Measurements from ENCODE around the gene RNF223.
"Not testable (repeated sequence)": the region's sequence is repeated elsewhere in the genome, so short reads cannot be mapped to it uniquely, and the experiment has no call there.

Gene RNF223

DNA sequence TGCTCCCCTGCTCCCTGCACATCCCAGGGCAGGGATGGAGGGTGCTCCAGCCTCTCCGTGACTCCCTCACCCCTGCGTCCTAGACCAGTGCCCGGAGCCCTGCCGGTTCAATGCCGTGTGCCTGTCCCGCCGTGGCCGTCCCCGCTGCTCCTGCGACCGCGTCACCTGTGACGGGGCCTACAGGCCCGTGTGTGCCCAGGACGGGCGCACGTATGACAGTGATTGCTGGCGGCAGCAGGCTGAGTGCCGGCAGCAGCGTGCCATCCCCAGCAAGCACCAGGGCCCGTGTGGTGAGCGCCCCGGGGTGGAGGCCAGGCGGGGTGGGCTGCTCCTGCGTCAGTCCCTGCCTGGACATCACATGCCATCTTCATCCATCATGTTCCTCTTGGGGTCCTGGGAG is 32.2 kb downstream of the RNF223 start:
- DNase-seq: no peak

DNA sequence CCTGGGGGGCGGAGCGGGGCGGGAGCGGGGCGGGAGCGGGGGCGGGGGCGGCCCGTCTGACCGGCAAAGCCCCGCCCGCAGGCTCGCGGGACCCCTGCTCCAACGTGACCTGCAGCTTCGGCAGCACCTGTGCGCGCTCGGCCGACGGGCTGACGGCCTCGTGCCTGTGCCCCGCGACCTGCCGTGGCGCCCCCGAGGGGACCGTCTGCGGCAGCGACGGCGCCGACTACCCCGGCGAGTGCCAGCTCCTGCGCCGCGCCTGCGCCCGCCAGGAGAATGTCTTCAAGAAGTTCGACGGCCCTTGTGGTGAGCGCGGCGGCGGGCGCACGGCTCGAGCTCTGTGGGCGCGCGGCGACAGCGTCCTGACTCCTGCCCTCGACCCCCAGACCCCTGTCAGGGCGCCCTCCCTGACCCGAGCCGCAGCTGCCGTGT is 33.0 kb downstream of the RNF223 start:
- no peak for DNase-seq

DNA sequence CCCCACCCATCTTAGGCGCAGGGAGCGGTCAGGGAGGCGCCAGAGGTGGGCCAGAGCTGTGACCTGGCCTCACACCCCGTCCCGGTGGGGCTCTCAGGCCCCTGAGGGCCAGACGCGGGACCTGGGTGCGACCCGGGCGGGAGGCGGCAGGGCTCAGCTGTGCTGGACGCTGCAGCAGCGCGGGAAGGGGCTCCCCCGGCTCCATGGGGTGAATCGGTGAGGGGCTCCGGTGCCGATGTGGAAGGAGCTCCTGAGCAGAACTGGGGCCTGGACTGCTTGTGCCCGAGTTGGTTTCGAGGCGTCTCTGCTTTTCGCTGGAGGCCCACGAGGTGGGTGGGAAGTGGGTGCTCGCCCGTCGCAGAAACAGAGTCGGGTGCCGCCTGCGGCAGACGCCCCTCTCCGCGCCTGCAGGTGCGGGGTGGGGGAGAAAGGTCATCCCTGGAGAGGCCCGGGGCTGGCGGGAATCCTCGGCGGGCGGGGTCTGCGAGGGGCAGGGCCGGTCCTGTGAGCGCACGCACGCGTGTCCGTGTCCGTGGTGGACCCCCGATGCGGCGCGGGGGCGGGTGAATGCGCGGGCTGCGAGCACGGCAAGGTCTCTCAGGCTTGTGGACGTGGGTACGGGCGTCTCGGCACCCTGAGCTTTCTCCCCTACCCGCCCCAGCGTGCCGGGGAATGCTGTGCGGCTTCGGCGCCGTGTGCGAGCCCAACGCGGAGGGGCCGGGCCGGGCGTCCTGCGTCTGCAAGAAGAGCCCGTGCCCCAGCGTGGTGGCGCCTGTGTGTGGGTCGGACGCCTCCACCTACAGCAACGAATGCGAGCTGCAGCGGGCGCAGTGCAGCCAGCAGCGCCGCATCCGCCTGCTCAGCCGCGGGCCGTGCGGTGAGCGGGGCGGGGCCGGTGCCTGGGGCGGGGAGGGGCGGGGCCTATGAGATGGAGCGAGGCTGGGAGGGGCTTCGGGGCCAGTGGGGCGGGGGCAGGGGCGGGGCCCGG is 33.8 kb downstream of the RNF223 start:
- peak; percentile 78 for DNase-seq

DNA sequence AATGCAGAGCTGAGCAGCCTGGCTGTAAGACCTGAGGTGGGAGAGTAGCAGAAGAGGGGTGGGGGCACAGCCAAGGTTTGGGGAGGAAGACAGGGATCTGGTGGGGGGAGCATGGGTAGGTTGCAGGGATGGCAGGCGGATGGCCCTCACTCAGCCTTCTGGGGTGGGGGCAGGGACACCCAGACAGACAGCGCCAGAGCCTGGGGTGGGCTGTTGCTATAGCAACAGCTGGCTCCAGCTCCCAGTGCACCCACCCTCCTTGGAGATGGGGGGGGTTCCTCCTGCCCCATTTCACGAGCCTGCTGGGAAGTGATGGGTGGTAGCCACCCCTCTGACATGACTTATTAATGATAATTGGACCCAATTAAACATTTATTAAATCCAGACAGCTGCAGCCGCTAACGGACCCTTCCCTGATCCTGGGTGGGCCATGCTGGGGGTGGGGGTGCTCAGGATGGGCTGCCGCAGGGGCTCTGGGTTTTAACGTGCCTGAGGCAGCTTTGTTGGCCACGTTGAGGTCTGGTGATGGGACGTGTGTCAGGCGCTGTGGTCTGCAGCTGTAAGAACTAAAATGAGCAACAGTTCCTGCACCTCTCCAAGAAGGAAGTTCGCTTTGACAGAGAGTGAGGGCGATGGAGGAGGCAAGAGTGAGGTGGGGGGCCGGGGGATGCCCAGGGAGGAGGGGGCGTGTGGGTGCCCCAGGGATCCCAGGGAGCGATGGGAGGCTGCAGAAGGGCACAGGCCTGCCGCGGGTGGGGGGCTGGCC is 34.8 kb downstream of the RNF223 start:
- DNase-seq: no peak

DNA sequence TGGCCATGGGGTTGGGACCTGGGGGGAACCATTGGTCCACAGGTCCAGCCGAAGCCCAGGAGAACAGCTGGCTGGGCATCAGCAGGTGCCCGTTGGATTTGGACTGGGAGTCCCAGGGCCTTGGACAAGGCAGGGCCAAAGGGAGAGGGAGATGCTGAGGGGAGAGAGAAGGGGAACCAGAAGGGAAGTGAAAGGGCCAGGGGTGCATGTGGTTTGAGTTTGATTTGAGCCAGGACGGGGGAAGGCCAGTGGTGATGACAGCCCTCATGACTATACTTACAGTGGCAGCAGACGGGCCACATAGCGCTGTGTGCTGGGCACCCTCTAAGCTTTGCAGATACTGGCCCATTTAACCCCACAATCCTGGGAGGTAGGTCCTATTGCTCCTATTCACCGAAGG is 35.4 kb downstream of the RNF223 start:
- DNase-seq: no peak

DNA sequence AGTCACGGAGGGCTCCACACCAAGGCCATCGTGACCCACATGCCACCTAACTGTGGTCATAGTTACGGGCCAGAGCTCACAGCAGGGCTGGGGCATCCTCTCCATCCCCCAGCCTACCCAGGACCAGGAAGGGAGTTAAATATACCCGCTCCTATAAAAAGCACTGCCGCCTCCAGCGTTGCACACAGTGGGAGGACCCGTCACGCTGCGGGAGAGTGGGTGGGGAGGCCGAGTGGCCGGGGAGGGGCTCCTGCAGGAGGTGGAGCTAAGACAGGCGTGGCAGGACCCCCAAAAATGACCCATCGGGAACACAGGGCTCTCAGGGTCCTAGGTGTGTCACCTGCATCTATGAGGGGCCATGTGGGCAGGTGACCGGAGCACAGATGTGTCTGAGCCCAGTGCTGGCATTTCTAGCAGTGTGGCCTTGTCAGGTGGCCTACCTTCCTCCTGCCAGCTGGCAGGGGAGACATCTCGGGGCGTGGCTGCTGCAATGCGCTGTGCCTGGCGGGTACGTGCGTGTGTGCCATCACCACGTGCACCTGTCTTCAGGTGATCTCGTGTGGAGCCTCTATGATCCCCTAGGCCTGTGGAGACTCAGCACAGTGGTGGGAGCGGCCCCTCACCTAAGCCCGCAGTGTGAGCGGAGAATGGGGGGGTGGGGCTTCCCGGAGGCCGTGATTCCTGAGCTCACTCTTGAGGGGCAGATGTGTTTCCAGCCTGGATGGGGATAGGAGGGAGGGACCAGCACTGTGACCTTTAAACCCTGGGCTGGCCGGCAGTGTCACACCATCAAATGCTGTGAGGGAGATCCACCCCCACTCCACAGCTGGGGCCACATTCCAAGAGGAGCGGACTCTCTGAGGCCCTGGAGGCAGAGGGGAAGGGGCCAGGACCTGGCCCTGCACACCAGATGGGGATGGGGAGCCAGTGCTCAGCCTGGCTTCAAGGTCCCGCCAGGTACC is 36.5 kb downstream of the RNF223 start:
- no peak for DNase-seq

DNA sequence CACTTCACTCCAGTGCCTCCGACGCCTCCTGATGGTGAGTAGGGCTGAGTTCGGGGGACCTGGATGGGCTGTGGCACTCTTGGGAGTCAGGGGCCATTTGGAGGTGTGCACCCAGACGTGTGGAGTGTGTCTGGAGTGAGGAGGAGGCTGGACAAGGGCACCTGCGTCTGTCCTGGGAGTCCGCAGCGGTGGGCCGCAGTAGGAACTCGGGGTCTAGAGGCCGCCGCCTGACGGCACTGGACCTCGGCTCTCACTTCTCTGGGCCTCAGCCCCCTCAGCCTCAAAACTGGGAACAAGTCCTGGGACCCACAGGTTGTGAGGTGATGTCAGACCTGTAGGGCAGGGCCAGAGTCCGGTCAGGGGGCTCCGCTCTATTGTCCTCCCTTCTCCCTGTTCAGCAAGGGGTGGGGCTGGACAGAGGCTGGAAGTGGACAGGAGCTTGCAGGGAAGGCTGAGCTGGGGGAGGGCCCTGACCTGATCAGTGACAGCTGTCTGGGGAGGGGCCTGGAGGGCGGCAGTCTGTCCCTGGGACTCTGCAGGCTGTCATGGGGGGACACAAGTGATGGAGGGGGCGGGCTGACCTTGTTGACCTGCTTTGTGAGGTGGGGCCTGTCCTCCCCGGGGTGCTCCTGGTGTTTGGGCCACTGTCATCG is 38.7 kb downstream of the RNF223 start:
- no peak for DNase-seq

DNA sequence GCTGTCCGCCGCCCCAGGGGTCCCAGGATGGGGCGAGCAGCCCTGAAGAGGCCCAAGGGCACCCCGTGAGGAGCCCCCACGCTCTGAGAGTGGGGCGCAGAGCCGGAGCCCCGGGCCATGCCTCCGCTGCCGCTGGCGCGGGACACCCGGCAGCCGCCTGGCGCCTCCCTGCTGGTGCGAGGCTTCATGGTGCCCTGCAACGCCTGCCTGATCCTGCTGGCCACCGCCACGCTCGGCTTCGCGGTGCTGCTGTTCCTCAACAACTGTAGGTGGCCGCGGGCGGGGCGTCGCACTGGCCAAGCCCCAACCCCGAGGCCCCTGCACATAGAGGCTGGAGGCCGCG is 39.7 kb downstream of the RNF223 start:
- peak; percentile 41 for DNase-seq

DNA sequence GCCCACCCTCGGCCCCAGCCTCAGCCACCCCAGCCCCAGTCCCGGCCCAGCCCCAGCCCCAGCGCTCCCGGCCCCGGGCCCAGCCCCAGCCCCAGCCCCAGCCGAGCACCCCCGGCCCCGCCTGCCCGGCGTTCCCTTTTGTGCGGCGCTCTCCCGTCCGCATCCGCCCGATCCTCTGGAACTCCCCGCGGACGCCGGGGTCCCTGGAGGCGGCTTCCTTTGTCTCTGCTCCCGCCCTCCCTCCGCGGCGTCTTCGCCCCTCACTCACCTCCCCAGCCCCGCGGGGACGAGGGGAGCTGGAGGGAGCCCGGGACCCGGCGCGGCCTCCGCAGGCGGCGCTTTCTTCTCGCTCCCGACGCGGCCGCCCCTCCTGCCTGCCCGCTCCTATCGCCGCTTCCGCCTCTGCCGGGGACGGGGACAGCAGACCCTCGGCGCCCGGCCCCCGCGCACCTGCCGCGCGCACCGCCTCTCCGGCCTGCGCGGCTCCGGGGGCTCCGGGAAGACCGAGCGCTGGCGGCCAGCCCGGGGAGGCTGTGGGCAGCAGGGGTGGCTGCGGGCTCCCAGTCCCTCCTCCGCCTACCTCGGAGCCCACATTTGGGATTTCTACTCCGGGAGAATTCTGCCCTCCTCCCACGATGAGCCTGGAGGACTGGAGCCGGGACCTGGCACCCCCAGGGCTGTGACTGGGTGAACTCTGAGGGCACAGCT is 40.2 kb downstream of the RNF223 start:
- peak; percentile 67 for DNase-seq

DNA sequence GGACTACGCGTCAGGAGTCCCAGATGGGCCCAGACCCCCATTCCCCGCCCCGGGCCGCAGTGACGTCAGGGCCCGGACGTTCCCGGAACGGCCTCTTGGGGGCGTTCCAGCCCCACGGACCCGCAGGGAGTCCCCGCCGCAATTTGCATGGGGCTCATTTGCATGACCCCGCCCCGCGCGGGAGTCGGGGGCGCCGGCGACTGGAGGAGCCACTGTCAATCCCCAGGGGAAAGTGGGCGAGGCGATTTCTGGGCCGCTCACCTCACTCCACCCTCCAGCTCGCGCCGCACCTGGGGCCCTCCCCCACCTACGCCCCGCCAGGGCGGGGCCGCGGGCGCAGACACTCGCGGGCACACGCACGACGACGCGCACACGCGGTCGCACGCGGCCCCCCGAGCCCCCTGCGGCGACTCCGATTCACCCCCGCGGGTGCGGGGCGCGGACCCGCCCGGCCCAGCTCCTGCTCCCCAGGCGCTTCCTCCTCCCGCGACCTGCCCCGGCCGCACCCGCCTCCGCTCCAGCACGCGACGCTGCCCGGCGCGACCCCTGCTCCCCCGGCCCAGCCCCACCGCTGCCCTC is 41.0 kb downstream of the RNF223 start:
- peak; percentile 96 for DNase-seq

DNA sequence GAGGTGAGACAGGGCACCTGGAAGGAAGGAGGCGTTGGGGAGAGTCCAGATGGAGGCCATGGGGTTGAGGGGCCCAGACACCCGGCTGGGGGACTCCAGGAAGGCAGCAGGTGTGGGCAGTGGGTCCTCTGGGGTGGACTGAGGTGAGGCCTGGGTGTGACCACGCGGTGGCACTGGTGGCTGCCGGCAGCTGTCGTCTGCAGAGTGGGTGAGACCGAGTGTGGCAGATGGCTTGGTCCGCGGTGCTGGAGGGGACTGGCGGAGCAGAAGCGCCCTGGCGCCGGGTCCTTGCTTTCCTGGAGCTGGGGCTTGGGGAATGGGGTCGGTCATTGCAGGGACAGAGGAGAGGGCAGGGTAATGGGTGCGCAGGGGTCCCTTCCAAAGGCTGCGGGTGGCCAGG is 41.7 kb downstream of the RNF223 start:
- peak; percentile 27 for DNase-seq

DNA sequence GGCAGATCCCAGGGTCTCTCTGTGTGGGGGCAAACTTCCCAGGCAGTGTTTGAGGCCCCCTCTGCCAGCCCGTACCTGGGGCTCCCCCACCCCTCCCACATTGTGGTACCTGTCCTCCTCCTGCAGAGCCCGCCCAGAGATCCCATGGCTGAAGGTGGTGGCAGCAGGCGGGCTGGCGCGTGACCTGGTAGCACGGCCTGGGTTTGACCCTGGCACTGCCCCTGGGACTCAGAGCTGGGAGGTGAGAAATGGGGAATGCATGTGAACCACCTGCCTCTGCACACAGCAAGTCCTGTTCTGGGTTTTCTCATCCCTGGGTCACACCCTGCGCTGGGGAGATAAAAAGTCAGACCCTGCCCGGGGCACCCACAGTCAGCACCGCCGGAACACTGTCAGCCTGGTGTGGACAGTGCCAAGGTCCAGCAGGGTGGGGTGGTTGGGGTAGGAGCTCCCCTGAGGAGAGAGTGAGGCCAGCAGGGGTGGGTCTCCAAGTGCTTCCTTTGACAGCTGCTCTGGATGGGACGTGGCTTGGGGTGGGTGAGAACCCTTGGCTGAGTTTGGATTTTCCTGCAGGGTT is 42.4 kb downstream of the RNF223 start:
- DNase-seq: no peak

DNA sequence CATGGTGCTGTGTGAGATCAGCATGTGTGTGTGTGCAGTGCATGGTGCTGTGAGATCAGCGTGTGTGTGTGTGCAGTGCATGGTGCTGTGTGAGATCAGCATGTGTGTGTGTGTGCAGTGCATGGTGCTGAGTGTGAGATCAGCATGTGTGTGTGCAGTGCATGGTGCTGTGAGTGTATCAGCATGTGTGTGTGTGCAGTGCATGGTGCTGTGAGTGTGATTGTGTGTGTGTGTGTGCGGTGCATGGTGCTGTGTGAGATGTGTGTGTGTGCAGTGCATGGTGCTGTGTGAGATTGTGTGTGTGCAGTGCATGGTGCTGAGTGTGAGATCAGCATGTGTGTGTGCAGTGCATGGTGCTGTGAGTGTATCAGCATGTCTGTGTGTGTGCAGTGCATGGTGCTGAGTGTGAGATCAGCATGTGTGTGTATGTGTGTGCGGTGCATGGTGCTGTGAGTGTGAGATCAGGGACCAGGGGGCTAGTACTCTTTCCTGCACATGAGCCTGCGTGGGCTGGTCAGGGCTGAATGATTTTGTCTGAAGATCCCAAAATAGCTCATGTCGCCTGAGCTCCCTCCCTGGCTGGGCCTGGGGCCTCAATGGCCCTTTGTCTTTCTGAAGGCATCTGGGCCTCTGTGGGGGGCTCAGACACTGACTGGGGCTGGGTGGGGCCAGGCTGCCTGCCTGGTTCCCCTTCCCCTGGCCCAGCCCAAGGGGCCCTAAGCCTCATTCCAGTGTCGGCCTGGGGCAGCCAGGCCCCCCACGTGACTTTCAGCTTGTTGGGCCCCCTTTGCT is 43.0 kb downstream of the RNF223 start:
- not testable (repeated sequence) for DNase-seq

DNA sequence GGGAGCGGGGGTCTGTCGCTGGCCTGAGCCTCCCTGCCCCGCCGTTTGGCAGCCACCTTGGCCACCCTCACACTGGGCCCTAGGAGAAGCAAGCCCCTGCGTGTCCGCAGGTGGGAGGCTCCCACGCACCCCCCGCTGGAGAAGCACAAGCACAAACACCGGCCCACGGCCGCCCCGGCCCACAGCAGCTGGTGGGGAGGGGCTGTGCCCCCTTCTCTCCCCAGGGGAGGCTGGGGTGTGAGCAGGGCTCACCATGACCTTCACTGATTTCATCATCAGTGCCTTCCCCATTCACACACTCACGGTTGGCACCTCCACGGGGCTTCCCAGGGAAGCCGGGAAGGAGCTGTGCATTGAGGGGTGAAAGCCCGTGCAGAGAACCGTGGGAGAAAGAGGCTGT is 46.3 kb downstream of the RNF223 start:
- DNase-seq: peak; percentile 33

DNA sequence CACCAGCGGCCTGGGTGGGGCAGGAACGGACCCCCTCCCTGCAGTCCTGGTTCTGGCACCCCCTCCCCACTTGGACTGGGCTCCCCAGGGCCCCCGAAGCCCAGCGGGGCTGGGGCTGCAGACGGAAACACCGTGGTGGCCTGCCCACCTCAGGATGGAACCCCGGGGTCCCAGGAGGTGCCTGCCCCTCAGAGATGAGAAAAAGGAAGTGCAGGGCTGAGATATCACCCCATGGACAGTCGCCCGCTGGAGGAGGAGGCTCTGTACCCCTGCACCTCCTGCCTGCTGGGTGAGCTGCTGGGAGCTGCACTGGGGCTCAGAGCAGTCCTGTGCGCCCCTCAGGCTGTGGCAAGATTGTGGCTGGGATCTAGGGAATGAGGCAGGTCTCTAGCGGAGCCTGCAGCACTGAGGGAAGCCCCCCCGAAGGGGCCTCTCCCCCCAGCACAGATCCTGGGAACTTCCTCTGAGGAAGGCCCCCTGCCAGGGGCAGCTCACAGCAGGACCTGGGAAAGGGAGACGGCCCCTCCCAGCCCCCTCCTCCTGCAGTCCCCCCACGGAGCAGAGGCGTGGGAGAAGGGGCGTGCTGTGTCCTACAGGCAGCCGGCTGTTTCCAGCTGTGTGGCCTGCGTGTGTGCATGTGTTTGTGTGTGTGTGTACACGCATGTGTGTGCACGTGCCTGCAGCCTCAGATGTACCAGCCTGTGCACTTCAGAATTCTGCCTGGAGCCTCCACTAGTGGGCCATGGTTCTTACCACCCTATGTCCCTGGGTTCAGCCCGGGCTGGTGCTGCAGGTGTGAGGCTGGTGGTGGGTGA is 47.3 kb downstream of the RNF223 start:
- no peak for DNase-seq

DNA sequence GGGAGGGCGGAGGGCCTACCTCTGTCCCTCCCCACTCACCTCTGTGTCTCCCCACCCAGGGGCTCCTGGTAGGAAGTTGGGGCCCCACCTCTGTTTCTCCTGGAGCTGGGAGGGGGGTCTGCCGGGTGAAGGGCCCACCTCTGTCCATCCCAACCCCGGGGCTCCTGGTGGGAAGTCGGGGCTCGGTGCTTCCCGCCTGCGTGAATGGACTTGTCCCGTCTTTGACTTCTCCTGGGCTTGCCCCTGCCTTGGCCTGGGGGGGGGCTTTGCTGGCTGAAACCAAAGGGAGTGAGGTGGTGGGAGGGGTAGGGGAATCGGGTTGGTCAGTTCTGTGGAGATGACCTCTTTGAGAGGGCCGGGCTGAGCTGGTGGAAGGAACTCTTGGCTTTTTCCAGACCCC is 48.4 kb downstream of the RNF223 start:
- DNase-seq: no peak

DNA sequence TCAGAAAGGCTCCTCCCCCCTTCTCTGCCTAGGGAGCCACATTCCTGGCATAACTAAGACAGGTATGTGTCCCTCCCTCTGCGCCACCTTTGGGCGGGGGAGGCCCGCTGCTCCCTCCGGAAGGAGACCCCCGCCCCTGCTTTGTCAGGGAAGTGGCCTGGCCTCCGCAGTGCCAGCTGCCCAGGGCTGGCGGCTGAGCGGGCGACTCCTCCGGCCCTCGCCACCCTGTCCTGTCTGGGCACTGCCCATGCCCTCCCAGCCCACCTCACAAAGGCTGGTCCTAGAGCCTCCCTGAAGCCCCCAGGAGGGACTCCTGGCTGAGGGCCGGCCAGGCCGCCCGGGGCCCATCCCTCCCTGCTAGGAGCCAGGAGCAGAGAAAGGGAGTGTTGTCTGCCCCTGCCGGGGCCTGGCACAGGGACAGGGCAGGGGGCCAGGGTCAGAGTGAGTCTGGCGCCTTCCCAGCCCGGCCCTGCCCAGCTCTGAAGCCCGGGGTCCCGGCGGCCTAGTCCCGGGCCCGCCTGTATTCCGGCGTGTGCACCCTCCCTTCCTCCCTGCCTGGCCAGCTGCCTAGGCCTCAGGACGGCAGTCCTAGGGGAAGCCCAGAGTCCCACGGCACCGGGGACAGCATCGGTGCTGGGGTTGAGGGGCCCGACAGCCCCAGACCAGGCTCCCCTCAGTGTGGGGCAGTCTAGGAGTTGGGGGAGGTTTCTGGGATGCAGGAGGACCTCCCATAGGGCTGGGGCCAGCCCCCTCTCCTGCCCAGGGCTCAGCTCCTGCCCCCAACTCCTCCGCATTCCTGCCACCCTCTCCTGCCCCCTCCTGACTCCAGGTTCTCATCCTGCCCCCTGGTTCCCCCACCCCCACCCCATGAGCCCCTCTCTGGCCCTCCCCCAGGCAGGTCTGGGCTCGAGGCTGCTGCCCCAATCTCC is 49.1 kb downstream of the RNF223 start:
- DNase-seq: no peak

All from NCI-H69 (cell line).